HFFc6 (cell line): ENCODE results near the gene DYSF. TPM values are rescaled to one million over a fixed set of nuclear protein-coding genes. Genes with fewer than 3 reads are reported as not detected.

Source experiments
- DNase-seq: peaks from one replicate; pipeline ENCODE4 v3.0.0-alpha.2; 2018
- H3K27ac Mint-ChIP-seq: 2 replicates; pipeline ENCODE4 v1.8.0; 2020; ENCODE audit warnings: mild to moderate bottlenecking, mixed read lengths
- H3K27me3 Mint-ChIP-seq: 2 replicates; pipeline ENCODE4 v1.8.0; 2021; ENCODE audit warnings: mild to moderate bottlenecking, moderate library complexity, mixed read lengths; ENCODE audit not compliant: insufficient read depth
- H3K36me3 Mint-ChIP-seq: 2 replicates; pipeline ENCODE4 v1.8.0; 2021; ENCODE audit warnings: low read depth, mixed read lengths
- H3K4me1 Mint-ChIP-seq: 2 replicates; pipeline ENCODE4 v1.8.0; 2020; ENCODE audit warnings: low read depth, mixed read lengths
- H3K4me3 Mint-ChIP-seq: 2 replicates; pipeline ENCODE4 v1.8.0; 2020; ENCODE audit warnings: mild to moderate bottlenecking, moderate library complexity, mixed read lengths
- H3K9me3 Mint-ChIP-seq: 2 replicates; pipeline ENCODE4 v1.8.0; 2020; ENCODE audit warnings: mild to moderate bottlenecking, mixed read lengths
- CTCF ChIP-seq: fragments of 200-600 bp; sonication (generic); IDR thresholded peaks from 2 replicates; pipeline ENCODE4 v1.5.0; 2021; ENCODE audit warnings: antibody characterized with exemption, mild to moderate bottlenecking
- total RNA-seq, 6 experiments: library from RNA; stranded (reverse); fragmentation: NEBNext Ultra II Directional; extraction: Animal tissue kit (Norgen Biotek cat#: 25700); gene quantifications; 2 replicates in 1 of 6; 3 replicates in 5 of 6; pipeline ENCODE4 v1.2.3, GENCODE V29; 2021

The DYSF gene
- total RNA-seq, 6 experiments from 2014 or later: 0.07 to 0.57 (median 0.32) TPM

- peaks cover 28% of the 10 kb centered on the region for H3K27me3 Mint-ChIP-seq
- H3K36me3 Mint-ChIP-seq: no peaks in the 10 kb centered on the region
- peaks cover 8% of the 10 kb centered on the region; the same call in 1 of the 2 replicates for H3K9me3 Mint-ChIP-seq
- peaks cover 9% of the 10 kb centered on the region for H3K4me1 Mint-ChIP-seq
- no peak overlapping the region for H3K4me3 Mint-ChIP-seq
- DNase-seq: no peak
- H3K27ac Mint-ChIP-seq: no peak overlapping the region
- no peak for TF ChIP-seq CTCF
These were observed 179.7 kb downstream of the DYSF start for GRCh38 chr2:71633086-71633485.

- peaks cover 9% of the 10 kb centered on the region for H3K4me1 Mint-ChIP-seq
- no peak for TF ChIP-seq CTCF
- DNase-seq: no peak
- H3K4me3 Mint-ChIP-seq: no peak overlapping the region
- H3K27ac Mint-ChIP-seq: no peak overlapping the region
- peaks cover 22% of the 10 kb centered on the region for H3K27me3 Mint-ChIP-seq
- no peaks in the 10 kb centered on the region for H3K36me3 Mint-ChIP-seq
- peaks cover 2% of the 10 kb centered on the region; the same call in 1 of the 2 replicates for H3K9me3 Mint-ChIP-seq
These were observed 181.2 kb downstream of the DYSF start for GRCh38 chr2:71634567-71634966.

GRCh38 chr2:71635798-71636197, 182.4 kb downstream of the DYSF start:
- no peak for DNase-seq
- no peak for TF ChIP-seq CTCF

GRCh38 chr2:71637168-71637567, 183.8 kb downstream of the DYSF start:
- DNase-seq: no peak
- no peak for TF ChIP-seq CTCF
- no peak overlapping the region for H3K27ac Mint-ChIP-seq
- H3K4me3 Mint-ChIP-seq: no peak overlapping the region
- no peaks in the 10 kb centered on the region for H3K36me3 Mint-ChIP-seq
- H3K27me3 Mint-ChIP-seq: peaks cover 9% of the 10 kb centered on the region
- peaks cover under 1% of the 10 kb centered on the region; the same call in 1 of the 2 replicates for H3K4me1 Mint-ChIP-seq
- no peaks in the 10 kb centered on the region for H3K9me3 Mint-ChIP-seq

More at GRCh38 chr2:71635798-71636197, 182.4 kb downstream of the DYSF start:
- Mint-ChIP-seq H3K4me1 (peaks cover 9% of the 10 kb centered on the region), H3K27me3 (peaks cover 16% of the 10 kb centered on the region), H3K4me3 (no peak overlapping the region), H3K9me3 (no peaks in the 10 kb centered on the region), H3K36me3 (no peaks in the 10 kb centered on the region), H3K27ac (no peak overlapping the region)

GRCh38 chr2:71637736-71638135, 184.4 kb downstream of the DYSF start:
- no peak for DNase-seq
- H3K4me3 Mint-ChIP-seq: no peak overlapping the region
- no peaks in the 10 kb centered on the region for H3K4me1 Mint-ChIP-seq
- peaks cover 9% of the 10 kb centered on the region for H3K27me3 Mint-ChIP-seq
- H3K27ac Mint-ChIP-seq: no peak overlapping the region
- H3K9me3 Mint-ChIP-seq: no peaks in the 10 kb centered on the region
- H3K36me3 Mint-ChIP-seq: no peaks in the 10 kb centered on the region
- no peak for TF ChIP-seq CTCF

- Mint-ChIP-seq H3K4me1 (no peaks in the 10 kb centered on the region), H3K27ac (no peak overlapping the region), H3K4me3 (no peak overlapping the region), H3K36me3 (no peaks in the 10 kb centered on the region), H3K9me3 (no peaks in the 10 kb centered on the region), H3K27me3 (peaks cover 11% of the 10 kb centered on the region)
- TF ChIP-seq CTCF: no peak
- no peak for DNase-seq
These were observed 186.4 kb downstream of the DYSF start for GRCh38 chr2:71639735-71640134.
